Measurements from ENCODE around the gene ZNF654. TPM values are rescaled to one million over a fixed set of nuclear protein-coding genes. Genes with fewer than 3 reads are reported as not detected.
"Not testable (repeated sequence)": the region's sequence is repeated elsewhere in the genome, so short reads cannot be mapped to it uniquely, and the experiment has no call there.

Gene ZNF654
- total and polyA plus RNA-seq, 2 donors (not counting 1 experiment from before 2014, with no cell fraction given) = 4.0 to 19.5 TPM

GRCh38 chr3:88010810-88011209 lies 48.2 kb upstream of the ZNF654 start:
- no peak overlapping the region for H3K4me2 ChIP-seq (replicated peaks; ENCODE audit: low read depth, low read length, poor library complexity, severe bottlenecking)
- no peaks in the 10 kb centered on the region for H3K36me3 ChIP-seq (replicated peaks in 1 of 2; ENCODE audit: control extremely low read depth in 1 of 2, control insufficient read depth in 1 of 2, extremely low read depth in 1 of 2, insufficient read depth in 2 of 2, low read length in 1 of 2)
- Mint-ChIP-seq H3K9me3 (ENCODE audit: insufficient read depth) (no peaks in the 10 kb centered on the region), H3K27ac (no peak overlapping the region), H3K27me3 (no peaks in the 10 kb centered on the region), H3K4me1 (peaks cover 9% of the 10 kb centered on the region), H3K4me3 (no peak overlapping the region)
- no peak for ATAC-seq (ENCODE audit: low read depth)
- H3K9me3 ChIP-seq (ENCODE audit: control extremely low read depth in 1 of 3, control insufficient read depth in 2 of 3, insufficient read depth in 1 of 3, low read length in 2 of 3) = no peaks in the 10 kb centered on the region
- POLR2A ChIA-PET = no interaction called here
- H3K9ac ChIP-seq (ENCODE audit: low read length) = no peak overlapping the region
- H3K79me2 ChIP-seq (ENCODE audit: control insufficient read depth, insufficient read depth, low read length) = no peaks in the 10 kb centered on the region
- intact Hi-C loops (cut with micrococcal nuclease) = no loop called here
- H3K27me3 ChIP-seq (replicated peaks in 1 of 4; ENCODE audit: control extremely low read depth in 1 of 4, control insufficient read depth in 3 of 4, insufficient read depth in 4 of 4, low read length in 3 of 4) = no peaks in the 10 kb centered on the region
- CTCF ChIA-PET = interaction anchor here (1.3 to 1.5 kb wide), 2 partner anchors 9 to 660 kb away, joined by 3 to 7 read pairs; no protein-coding TSS in a partner anchor
- DNase-seq = no peak
- no peak for TF ChIP-seq CTCF (IDR thresholded peaks at IDR 0.05)
- TF ChIP-seq EZH2 (IDR thresholded peaks at IDR 0.05; ENCODE audit: borderline replicate concordance, insufficient read depth, low read depth, low read length, poor library complexity, severe bottlenecking) = no peak
- H3K27ac ChIP-seq (ENCODE audit: low read length in 2 of 2) = no peak overlapping the region
- no peak overlapping the region for H3K4me3 ChIP-seq (ENCODE audit: control extremely low read depth in 1 of 5, extremely low read depth in 1 of 5, insufficient read depth in 1 of 5, low read depth in 2 of 5, low read length in 4 of 5)
- peaks cover 4 to 5% of the 10 kb centered on the region in 2 donors for H3K4me1 ChIP-seq (ENCODE audit: control insufficient read depth in 2 of 2, insufficient read depth in 2 of 2, low read length in 2 of 2)
- no peaks in the 10 kb centered on the region for H4K20me1 ChIP-seq (ENCODE audit: control insufficient read depth, insufficient read depth, low read length, poor library complexity, severe bottlenecking)
- H2AFZ ChIP-seq (ENCODE audit: insufficient read depth, low read depth, low read length, poor library complexity, severe bottlenecking) = no peak overlapping the region
- WGBS (ENCODE audit: insufficient coverage) = 79% methylated on average over 2 of the region's 5 CpGs

DNA sequence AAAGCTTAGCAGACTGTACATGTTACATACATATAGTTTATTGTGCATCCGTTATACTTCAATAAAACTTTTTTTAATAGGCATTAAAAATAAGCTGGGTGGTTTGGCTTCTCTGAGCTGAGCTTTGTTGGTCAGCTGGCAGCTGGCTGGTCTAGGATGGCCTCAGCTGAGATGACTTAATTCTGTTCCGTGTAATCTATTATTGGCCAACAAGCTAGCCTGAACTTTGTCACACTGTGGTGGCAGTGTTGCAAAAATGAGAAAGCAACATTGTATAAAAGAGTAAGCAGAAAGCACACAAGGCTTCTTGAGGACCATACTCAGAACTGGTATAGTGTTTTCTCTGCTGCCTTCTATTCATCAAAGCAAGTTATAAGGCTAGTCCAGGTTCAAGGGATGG lies 45.5 kb upstream of the ZNF654 start:
- Mint-ChIP-seq H3K27ac (no peak overlapping the region), H3K9me3 (ENCODE audit: insufficient read depth) (no peaks in the 10 kb centered on the region), H3K4me1 (peaks cover 7% of the 10 kb centered on the region), H3K4me3 (no peak overlapping the region), H3K27me3 (peaks cover 12% of the 10 kb centered on the region)
- no peak for TF ChIP-seq CTCF (IDR thresholded peaks at IDR 0.05)
- no peak for TF ChIP-seq EZH2 (IDR thresholded peaks at IDR 0.05; ENCODE audit: borderline replicate concordance, insufficient read depth, low read depth, low read length, poor library complexity, severe bottlenecking)
- Histone ChIP-seq H3K27me3 (replicated peaks in 1 of 4; ENCODE audit: control extremely low read depth in 1 of 4, control insufficient read depth in 3 of 4, insufficient read depth in 4 of 4, low read length in 3 of 4) (no peaks in the 10 kb centered on the region), H3K4me3 (ENCODE audit: control extremely low read depth in 1 of 5, extremely low read depth in 1 of 5, insufficient read depth in 1 of 5, low read depth in 2 of 5, low read length in 4 of 5) (no peak overlapping the region), H2AFZ (ENCODE audit: insufficient read depth, low read depth, low read length, poor library complexity, severe bottlenecking) (no peak overlapping the region), H3K4me1 (ENCODE audit: control insufficient read depth in 2 of 2, insufficient read depth in 2 of 2, low read length in 2 of 2) (peaks cover 4 to 5% of the 10 kb centered on the region in 2 donors), H3K79me2 (ENCODE audit: control insufficient read depth, insufficient read depth, low read length) (no peaks in the 10 kb centered on the region), H3K9me3 (ENCODE audit: control extremely low read depth in 1 of 3, control insufficient read depth in 2 of 3, insufficient read depth in 1 of 3, low read length in 2 of 3) (no peaks in the 10 kb centered on the region), H4K20me1 (ENCODE audit: control insufficient read depth, insufficient read depth, low read length, poor library complexity, severe bottlenecking) (no peaks in the 10 kb centered on the region), H3K4me2 (replicated peaks; ENCODE audit: low read depth, low read length, poor library complexity, severe bottlenecking) (no peak overlapping the region), H3K36me3 (replicated peaks in 1 of 2; ENCODE audit: control extremely low read depth in 1 of 2, control insufficient read depth in 1 of 2, extremely low read depth in 1 of 2, insufficient read depth in 2 of 2, low read length in 1 of 2) (no peaks in the 10 kb centered on the region), H3K27ac (ENCODE audit: low read length in 2 of 2) (no peak overlapping the region), H3K9ac (ENCODE audit: low read length) (no peak overlapping the region)
- no peak for DNase-seq
- no peak for ATAC-seq (ENCODE audit: low read depth)
- WGBS (ENCODE audit: insufficient coverage) = 100% methylated on average over 1 of the region's 2 CpGs
- ChIA-PET CTCF (interaction anchor here (0.6 to 2.5 kb wide), 3 partner anchors 9 to 664 kb away, joined by 3 to 8 read pairs (median 3); no protein-coding TSS in a partner anchor), POLR2A (no interaction called here)
- intact Hi-C loops (cut with micrococcal nuclease) = no loop called here

DNA sequence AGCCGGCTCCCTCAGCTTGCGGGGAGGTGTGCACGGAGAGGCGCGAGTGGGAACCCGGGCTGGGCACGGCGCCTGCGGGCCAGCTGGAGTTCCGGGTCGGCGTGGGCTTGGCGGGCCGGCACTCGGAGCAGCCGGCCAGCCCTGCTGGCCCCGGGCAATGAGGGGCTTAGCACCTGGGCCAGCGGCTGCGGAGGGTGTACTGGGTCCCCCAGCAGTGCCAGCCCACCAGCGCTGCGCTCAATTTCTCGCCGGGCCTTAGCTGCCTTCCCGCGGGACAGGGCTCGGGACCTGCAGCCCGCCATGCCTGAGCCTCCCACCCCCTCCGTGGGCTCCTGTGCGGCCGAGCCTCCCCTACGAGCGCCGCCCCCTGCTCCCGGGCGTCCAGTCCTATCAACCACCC lies 43.4 kb upstream of the ZNF654 start:
- H3K9ac ChIP-seq (ENCODE audit: low read length); H2AFZ ChIP-seq (ENCODE audit: insufficient read depth, low read depth, low read length, poor library complexity, severe bottlenecking); H4K20me1 ChIP-seq (ENCODE audit: control insufficient read depth, insufficient read depth, low read length, poor library complexity, severe bottlenecking); H3K4me2 ChIP-seq (replicated peaks; ENCODE audit: low read depth, low read length, poor library complexity, severe bottlenecking); DNase-seq; H3K27ac Mint-ChIP-seq; H3K79me2 ChIP-seq (ENCODE audit: control insufficient read depth, insufficient read depth, low read length); H3K27ac ChIP-seq (ENCODE audit: low read length in 2 of 2); H3K4me3 ChIP-seq (ENCODE audit: control extremely low read depth in 1 of 5, extremely low read depth in 1 of 5, insufficient read depth in 1 of 5, low read depth in 2 of 5, low read length in 4 of 5); H3K9me3 Mint-ChIP-seq (ENCODE audit: insufficient read depth); ATAC-seq (ENCODE audit: low read depth); H3K4me1 ChIP-seq (ENCODE audit: control insufficient read depth in 2 of 2, insufficient read depth in 2 of 2, low read length in 2 of 2); POLR2A ChIA-PET; H3K4me1 Mint-ChIP-seq; intact Hi-C loops (cut with micrococcal nuclease); H3K4me3 Mint-ChIP-seq; H3K36me3 ChIP-seq (replicated peaks in 1 of 2; ENCODE audit: control extremely low read depth in 1 of 2, control insufficient read depth in 1 of 2, extremely low read depth in 1 of 2, insufficient read depth in 2 of 2, low read length in 1 of 2); H3K27me3 ChIP-seq (replicated peaks in 1 of 4; ENCODE audit: control extremely low read depth in 1 of 4, control insufficient read depth in 3 of 4, insufficient read depth in 4 of 4, low read length in 3 of 4); H3K9me3 ChIP-seq (ENCODE audit: control extremely low read depth in 1 of 3, control insufficient read depth in 2 of 3, insufficient read depth in 1 of 3, low read length in 2 of 3): not testable (repeated sequence)
- 96% methylated on average over 9 of the region's 35 CpGs for WGBS (ENCODE audit: insufficient coverage)
- CTCF ChIA-PET = interaction anchor here (2.5 kb wide), 1 partner anchor 11 kb away, joined by 8 read pairs; no protein-coding TSS in a partner anchor
- H3K27me3 Mint-ChIP-seq = peaks cover 12% of the 10 kb centered on the region
